Keratinocyte (primary cell): ENCODE measurements around the gene GABRB1. TPM values are rescaled to one million over a fixed set of nuclear protein-coding genes. Genes with fewer than 3 reads are reported as not detected.

Source experiments
- DNase-seq: peaks from one replicate; pipeline ENCODE4 v3.0.0-alpha.2; 2011; ENCODE audit warnings: low read depth, missing footprints, low spot score
- FAIRE-seq: peaks from 2 replicates; lab custom pipeline; 2011; peaks lifted over from hg19 to GRCh38; lab: Jason Lieb, UNC
- H2AFZ ChIP-seq: 2 replicates; pipeline ENCODE4 v1.6.0; 2012; ENCODE audit warnings: low read length, control low read depth, inconsistent platforms; ENCODE audit not compliant: control insufficient read depth
- H3K27ac ChIP-seq: 2 replicates; pipeline ENCODE4 v1.5.1; 2011; ENCODE audit warnings: low read length; ENCODE audit not compliant: control insufficient read depth, insufficient read depth
- H3K27me3 ChIP-seq: 3 replicates; pipeline ENCODE4 v1.6.0; 2011; ENCODE audit warnings: low read length; ENCODE audit not compliant: control insufficient read depth, insufficient read depth; ENCODE audit errors: extremely low read depth
- H3K36me3 ChIP-seq, 2 experiments: 2 replicates in 1 of 2; 3 replicates in 1 of 2; pipeline ENCODE4 v1.5.1; 2011; ENCODE audit warnings: low read length in 2 of 2, mild to moderate bottlenecking in 1 of 2; ENCODE audit not compliant: control insufficient read depth in 2 of 2, insufficient read depth in 2 of 2; ENCODE audit errors: extremely low read depth in 1 of 2
- H3K4me1 ChIP-seq: 3 replicates; pipeline ENCODE4 v1.5.1; 2011; ENCODE audit warnings: low read length; ENCODE audit not compliant: control insufficient read depth, insufficient read depth; ENCODE audit errors: extremely low read depth
- H3K4me2 ChIP-seq: 3 replicates; pipeline ENCODE4 v1.6.0; 2011; ENCODE audit warnings: low read depth, low read length; ENCODE audit not compliant: control insufficient read depth, insufficient read depth; ENCODE audit errors: extremely low read depth
- H3K4me3 ChIP-seq, 3 experiments: fragments of 200-600 bp in 1 of 3; sonication (generic) in 1 of 3; 2 replicates in 2 of 3; 3 replicates in 1 of 3; pipeline ENCODE4 v1.5.1; 2011 to 2016; ENCODE audit warnings: low read length in 3 of 3, mild to moderate bottlenecking in 3 of 3, control low read depth in 2 of 3, inconsistent platforms in 1 of 3, low read depth in 1 of 3, mixed read lengths in 1 of 3, mixed run types in 1 of 3, moderate library complexity in 1 of 3; ENCODE audit not compliant: control insufficient read depth in 2 of 3, insufficient read depth in 2 of 3; ENCODE audit errors: extremely low read depth in 1 of 3
- H3K79me2 ChIP-seq: 2 replicates; pipeline ENCODE4 v1.6.0; 2012; ENCODE audit warnings: low read length; ENCODE audit not compliant: control insufficient read depth, insufficient read depth
- H3K9ac ChIP-seq: 3 replicates; pipeline ENCODE4 v1.6.0; 2011; ENCODE audit warnings: low read length; ENCODE audit not compliant: control insufficient read depth, insufficient read depth; ENCODE audit errors: extremely low read depth
- H3K9me1 ChIP-seq: 3 replicates; pipeline ENCODE4 v1.6.0; 2011; ENCODE audit warnings: low read length; ENCODE audit not compliant: control insufficient read depth, insufficient read depth; ENCODE audit errors: extremely low read depth
- H3K9me3 ChIP-seq: 2 replicates; pipeline ENCODE4 v1.5.1; 2012; ENCODE audit warnings: low read depth, low read length; ENCODE audit not compliant: control insufficient read depth
- H4K20me1 ChIP-seq: 3 replicates; pipeline ENCODE4 v1.6.0; 2011; ENCODE audit warnings: low read length; ENCODE audit not compliant: control insufficient read depth, insufficient read depth; ENCODE audit errors: extremely low read depth
- EZH2 ChIP-seq: IDR thresholded peaks from one replicate; pipeline ENCODE4 v1.6.1; 2012; ENCODE audit warnings: inconsistent platforms, mild to moderate bottlenecking, low read length, moderate library complexity
- dilution Hi-C: fragments of 300-500 bp; cut with MboI; formaldehyde crosslinking; loops from one replicate; pipeline ENCODE4 v1.7.0; 2020; ENCODE audit warnings: low sequenced_read_pairs; ENCODE audit not compliant: extremely low pct_ligation_motif_present
- polyA plus RNA-seq, 5 experiments: library from polyadenylated mRNA; depleted of rRNA in 3 of 5; stranded (reverse) in 3 of 5; stranded (forward) in 1 of 5; unstranded in 1 of 5; fragments of >200 nt; gene quantifications; 1 replicate in 1 of 5; 2 replicates in 3 of 5; 3 replicates in 1 of 5; pipeline versions ENCODE4 v1.2.1 to v1.2.3, GENCODE V29; 2011 to 2012; ENCODE audit warnings: missing spikeins in 2 of 5, low read depth in 1 of 5, low replicate concordance in 1 of 5
- TF ChIP-seq, protein P1 (sequence below), 3 experiments: IDR thresholded peaks in 1 of 3; conservative IDR thresholded peaks in 1 of 3; optimal IDR thresholded peaks in 1 of 3; 2 replicates in 2 of 3; 3 replicates in 1 of 3; pipeline versions ENCODE3 to v1.5.1; 2011; ENCODE audit warnings: low read length in 3 of 3, mild to moderate bottlenecking in 3 of 3, moderate library complexity in 2 of 3, control low read depth in 1 of 3, inconsistent platforms in 1 of 3; ENCODE audit not compliant: insufficient read depth in 2 of 3; ENCODE audit errors: extremely low read depth in 1 of 3

GABRB1 gene
- polyA plus RNA-seq, 1 donor (not counting 4 experiments of a cell fraction or from before 2014, with no cell fraction given) = not detected

DNA sequence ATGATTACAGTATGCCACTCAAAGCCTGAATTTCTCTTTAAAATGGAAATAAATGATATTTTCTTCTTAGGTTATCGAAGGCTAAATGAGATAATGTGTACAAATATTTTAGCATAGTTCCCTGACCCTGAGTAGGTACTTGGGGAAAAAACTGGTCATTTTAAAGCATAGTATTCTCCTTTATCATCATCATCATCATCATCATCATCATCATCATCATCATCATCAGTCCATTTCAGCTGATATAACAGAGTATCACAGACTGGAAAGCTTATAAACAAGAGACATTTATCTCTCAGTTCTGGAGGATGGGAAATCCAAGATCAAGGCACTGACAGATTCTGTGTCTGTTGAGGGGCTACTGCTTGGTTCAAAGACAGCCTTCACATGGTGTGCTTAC, 13.9 kb downstream of the GABRB1 start:
- dilution Hi-C loops = no loop called here

DNA sequence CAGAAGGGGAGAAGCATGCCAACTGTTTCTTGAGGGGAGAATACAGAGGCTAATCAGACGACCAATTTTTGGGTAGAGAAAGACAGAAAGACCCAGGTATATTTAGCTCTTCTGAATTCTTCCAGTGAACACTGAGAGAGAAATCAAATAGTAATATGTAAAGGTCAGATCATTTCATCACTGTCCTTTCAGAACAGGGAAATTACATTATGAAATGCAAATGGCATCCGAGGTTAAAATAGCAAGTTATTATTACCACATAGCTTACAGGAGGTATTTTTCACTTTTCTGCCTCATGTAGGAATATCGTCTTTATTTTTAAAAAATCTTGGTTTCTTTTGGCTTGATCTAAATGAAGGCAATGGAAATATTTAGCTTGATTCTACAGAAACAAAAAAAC, 18.0 kb downstream of the GABRB1 start:
- Histone ChIP-seq H3K4me2 (no peak overlapping the region), H3K36me3 (no peaks in the 10 kb centered on the region), H3K9ac (no peak overlapping the region), H3K79me2 (no peaks in the 10 kb centered on the region), H3K27ac (no peak overlapping the region), H4K20me1 (no peaks in the 10 kb centered on the region), H2AFZ (no peak overlapping the region), H3K27me3 (no peaks in the 10 kb centered on the region), H3K9me1 (no peaks in the 10 kb centered on the region), H3K4me3 (no peak overlapping the region), H3K4me1 (no peaks in the 10 kb centered on the region), H3K9me3 (no peaks in the 10 kb centered on the region)
- DNase-seq (no peak), FAIRE-seq (no peak)
- TF ChIP-seq, protein P1, sequence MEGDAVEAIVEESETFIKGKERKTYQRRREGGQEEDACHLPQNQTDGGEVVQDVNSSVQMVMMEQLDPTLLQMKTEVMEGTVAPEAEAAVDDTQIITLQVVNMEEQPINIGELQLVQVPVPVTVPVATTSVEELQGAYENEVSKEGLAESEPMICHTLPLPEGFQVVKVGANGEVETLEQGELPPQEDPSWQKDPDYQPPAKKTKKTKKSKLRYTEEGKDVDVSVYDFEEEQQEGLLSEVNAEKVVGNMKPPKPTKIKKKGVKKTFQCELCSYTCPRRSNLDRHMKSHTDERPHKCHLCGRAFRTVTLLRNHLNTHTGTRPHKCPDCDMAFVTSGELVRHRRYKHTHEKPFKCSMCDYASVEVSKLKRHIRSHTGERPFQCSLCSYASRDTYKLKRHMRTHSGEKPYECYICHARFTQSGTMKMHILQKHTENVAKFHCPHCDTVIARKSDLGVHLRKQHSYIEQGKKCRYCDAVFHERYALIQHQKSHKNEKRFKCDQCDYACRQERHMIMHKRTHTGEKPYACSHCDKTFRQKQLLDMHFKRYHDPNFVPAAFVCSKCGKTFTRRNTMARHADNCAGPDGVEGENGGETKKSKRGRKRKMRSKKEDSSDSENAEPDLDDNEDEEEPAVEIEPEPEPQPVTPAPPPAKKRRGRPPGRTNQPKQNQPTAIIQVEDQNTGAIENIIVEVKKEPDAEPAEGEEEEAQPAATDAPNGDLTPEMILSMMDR (optimal IDR thresholded peaks at IDR 0.05 in 1 of 3, IDR thresholded peaks at IDR 0.05 in 1 of 3, conservative IDR thresholded peaks at IDR 0.05 in 1 of 3; ENCODE audit: extremely low read depth in 1 of 3, insufficient read depth in 2 of 3, low read length in 3 of 3) = no peak
- TF ChIP-seq EZH2 = no peak
- dilution Hi-C loops = no loop called here

More for the DNA sequence above, 13.9 kb downstream of the GABRB1 start:
- H3K9me3 ChIP-seq = no peaks in the 10 kb centered on the region
- H3K4me2 ChIP-seq = no peak overlapping the region
- H3K4me3 ChIP-seq = no peak overlapping the region
- no peaks in the 10 kb centered on the region for H3K9me1 ChIP-seq
- H3K9ac ChIP-seq = no peak overlapping the region
- TF ChIP-seq, protein P1 (optimal IDR thresholded peaks at IDR 0.05 in 1 of 3, IDR thresholded peaks at IDR 0.05 in 1 of 3, conservative IDR thresholded peaks at IDR 0.05 in 1 of 3; ENCODE audit: extremely low read depth in 1 of 3, insufficient read depth in 2 of 3, low read length in 3 of 3) = no peak
- TF ChIP-seq EZH2 = no peak
- H3K27ac ChIP-seq = no peak overlapping the region
- no peaks in the 10 kb centered on the region for H4K20me1 ChIP-seq
- H2AFZ ChIP-seq = no peak overlapping the region
- DNase-seq (no peak), FAIRE-seq (no peak)
- no peaks in the 10 kb centered on the region for H3K4me1 ChIP-seq
- H3K79me2 ChIP-seq = no peaks in the 10 kb centered on the region
- H3K36me3 ChIP-seq = no peaks in the 10 kb centered on the region
- no peaks in the 10 kb centered on the region for H3K27me3 ChIP-seq
